ENCODE data around the gene PRRG2.
A peak's percentile ranks its signal among the peaks of the same experiment; 100 is the strongest.

PRRG2 gene

GRCh38 chr19:49557641-49558325 lies 23.3 kb upstream of the PRRG2 start:
- no peak for DNase-seq

GRCh38 chr19:49558591-49558990 lies 22.5 kb upstream of the PRRG2 start:
- DNase-seq, result no peak

- no peak for DNase-seq
Measured at GRCh38 chr19:49559443-49559842, 21.7 kb upstream of the PRRG2 start.

- DNase-seq, result no peak
Measured at GRCh38 chr19:49559928-49560327, 21.2 kb upstream of the PRRG2 start.

- DNase-seq, result no peak
Measured at GRCh38 chr19:49560358-49560900, 20.7 kb upstream of the PRRG2 start.

- DNase-seq, result no peak
Measured at GRCh38 chr19:49564616-49565045, 16.5 kb upstream of the PRRG2 start.

- no peak for DNase-seq
Measured at GRCh38 chr19:49565261-49565660, 15.9 kb upstream of the PRRG2 start.

GRCh38 chr19:49566302-49566701 lies 14.8 kb upstream of the PRRG2 start:
- DNase-seq, result no peak

GRCh38 chr19:49567861-49568441 lies 13.2 kb upstream of the PRRG2 start:
- DNase-seq, result no peak

GRCh38 chr19:49570138-49570856 lies 10.8 kb upstream of the PRRG2 start:
- DNase-seq, result peak; percentile 86

GRCh38 chr19:49570997-49571676 lies 10.0 kb upstream of the PRRG2 start:
- DNase-seq, result no peak

GRCh38 chr19:49573009-49573408 lies 8.1 kb upstream of the PRRG2 start:
- DNase-seq, result no peak

- no peak for DNase-seq
Measured at GRCh38 chr19:49573425-49573824, 7.7 kb upstream of the PRRG2 start.

GRCh38 chr19:49574206-49574755 lies 6.8 kb upstream of the PRRG2 start:
- no peak for DNase-seq

- DNase-seq, result no peak
Measured at GRCh38 chr19:49579193-49579592, 1.9 kb upstream of the PRRG2 start.

GRCh38 chr19:49579947-49580263 lies 1.2 kb upstream of the PRRG2 start:
- no peak for DNase-seq

GRCh38 chr19:49580264-49581006 lies 681 bp upstream of the PRRG2 start, which contains the start of gene NOSIP:
Gene NOSIP (minus strand): TSS chr19:49580556. CDS start chr19:49560691, 19,865 bp downstream.
- peak; percentile 93 for DNase-seq

- no peak for DNase-seq
Measured at GRCh38 chr19:49583239-49583638, 2.1 kb downstream of the PRRG2 start.

- DNase-seq, result peak; percentile 35
Measured at GRCh38 chr19:49585023-49585422, 3.9 kb downstream of the PRRG2 start.

- no peak for DNase-seq
Measured at GRCh38 chr19:49587227-49587626, 6.1 kb downstream of the PRRG2 start.

GRCh38 chr19:49588365-49589122 lies 7.4 kb downstream of the PRRG2 start:
- no peak for DNase-seq

- no peak for DNase-seq
Measured at GRCh38 chr19:49589502-49589905, 8.4 kb downstream of the PRRG2 start.
